Measurements from ENCODE around the gene PDGFC.

- TF ChIP-seq PRDM10 (CRISPR knock-in tag; IDR thresholded peaks at IDR 0.05; ENCODE audit: low read depth) = no peak
- TF ChIP-seq MXI1 (IDR thresholded peaks at IDR 0.05; ENCODE audit: borderline replicate concordance, low read depth, low read length) = no peak
- no peak for TF ChIP-seq TEAD3 (CRISPR knock-in tag; optimal IDR thresholded peaks at IDR 0.05; ENCODE audit: borderline replicate concordance)
- TF ChIP-seq KLF16 (CRISPR knock-in tag; IDR thresholded peaks at IDR 0.05) = no peak
- no peak for TF ChIP-seq NFE2L1 (CRISPR knock-in tag; IDR thresholded peaks at IDR 0.05; ENCODE audit: borderline replicate concordance)
- TF ChIP-seq CHD2 (IDR thresholded peaks at IDR 0.05; ENCODE audit: low read depth, low read length) = no peak
- TF ChIP-seq TEAD2 (CRISPR knock-in tag; IDR thresholded peaks at IDR 0.05) = no peak
These were observed 176.7 kb downstream of the PDGFC start for GRCh38 chr4:156794863-156795262.

All from HepG2 (cell line).